Measurements from ENCODE around the gene RHNO1. TPM values are rescaled to one million over a fixed set of nuclear protein-coding genes. Genes with fewer than 3 reads are reported as not detected.

RHNO1 gene, protein sequence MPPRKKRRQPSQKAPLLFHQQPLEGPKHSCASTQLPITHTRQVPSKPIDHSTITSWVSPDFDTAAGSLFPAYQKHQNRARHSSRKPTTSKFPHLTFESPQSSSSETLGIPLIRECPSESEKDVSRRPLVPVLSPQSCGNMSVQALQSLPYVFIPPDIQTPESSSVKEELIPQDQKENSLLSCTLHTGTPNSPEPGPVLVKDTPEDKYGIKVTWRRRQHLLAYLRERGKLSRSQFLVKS
- total RNA-seq: 10 to 100 TPM; 66.0 to 66.4 TPM

DNA sequence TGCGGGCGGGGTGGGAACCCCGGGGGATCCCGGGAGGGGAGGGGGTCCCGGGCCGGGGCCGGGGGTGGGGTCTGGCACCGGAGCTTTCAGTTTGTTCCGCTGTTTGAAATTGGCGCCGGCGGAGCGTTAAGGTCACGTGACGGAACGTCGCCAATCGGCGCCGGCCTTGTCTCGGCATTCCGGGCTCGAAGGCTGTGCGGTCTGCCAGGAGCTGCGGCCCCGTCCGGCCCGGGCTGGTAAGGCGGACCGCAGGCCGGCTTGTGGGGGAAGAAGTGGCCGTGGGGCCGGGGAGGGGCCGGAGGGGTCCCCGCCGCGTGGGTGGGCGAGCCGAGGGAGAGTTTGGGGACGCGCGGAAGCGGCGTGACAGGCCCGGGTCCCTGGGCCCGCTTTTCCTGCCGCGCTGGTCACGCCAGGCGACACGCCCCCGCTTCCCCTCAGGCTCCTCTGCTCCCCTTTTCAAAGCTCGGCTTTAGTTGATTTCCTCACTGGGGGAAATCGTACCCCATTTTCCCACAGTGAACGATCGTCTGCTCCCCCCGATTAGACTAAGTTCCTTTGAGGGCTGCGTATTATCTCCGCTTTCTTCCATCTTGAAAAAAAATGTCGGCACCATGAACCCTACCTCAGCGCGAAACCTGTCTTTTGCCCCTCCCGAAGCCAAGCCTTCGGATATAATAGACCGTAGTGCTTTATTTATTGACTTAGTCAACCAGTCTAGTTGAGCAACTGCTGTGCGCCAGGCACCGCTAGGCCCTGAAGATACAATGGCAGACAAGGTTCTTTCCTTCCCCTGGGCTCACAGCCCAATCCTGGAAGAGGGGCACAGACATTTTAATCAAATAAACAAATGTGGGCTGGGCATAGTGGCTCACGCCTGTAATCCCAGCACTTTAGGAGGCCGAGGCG, at the start of gene RHNO1, which contains the start of gene FOXM1:
Gene RHNO1 (plus strand): TSS at position 177 of the 906 bp plus-strand sequence. CDS start 8,144 bp downstream, outside the sequence.
Gene FOXM1 (minus strand): TSS at position 128 of the 906 bp plus-strand sequence. CDS start 2,696 bp downstream, outside the sequence.

DNA sequence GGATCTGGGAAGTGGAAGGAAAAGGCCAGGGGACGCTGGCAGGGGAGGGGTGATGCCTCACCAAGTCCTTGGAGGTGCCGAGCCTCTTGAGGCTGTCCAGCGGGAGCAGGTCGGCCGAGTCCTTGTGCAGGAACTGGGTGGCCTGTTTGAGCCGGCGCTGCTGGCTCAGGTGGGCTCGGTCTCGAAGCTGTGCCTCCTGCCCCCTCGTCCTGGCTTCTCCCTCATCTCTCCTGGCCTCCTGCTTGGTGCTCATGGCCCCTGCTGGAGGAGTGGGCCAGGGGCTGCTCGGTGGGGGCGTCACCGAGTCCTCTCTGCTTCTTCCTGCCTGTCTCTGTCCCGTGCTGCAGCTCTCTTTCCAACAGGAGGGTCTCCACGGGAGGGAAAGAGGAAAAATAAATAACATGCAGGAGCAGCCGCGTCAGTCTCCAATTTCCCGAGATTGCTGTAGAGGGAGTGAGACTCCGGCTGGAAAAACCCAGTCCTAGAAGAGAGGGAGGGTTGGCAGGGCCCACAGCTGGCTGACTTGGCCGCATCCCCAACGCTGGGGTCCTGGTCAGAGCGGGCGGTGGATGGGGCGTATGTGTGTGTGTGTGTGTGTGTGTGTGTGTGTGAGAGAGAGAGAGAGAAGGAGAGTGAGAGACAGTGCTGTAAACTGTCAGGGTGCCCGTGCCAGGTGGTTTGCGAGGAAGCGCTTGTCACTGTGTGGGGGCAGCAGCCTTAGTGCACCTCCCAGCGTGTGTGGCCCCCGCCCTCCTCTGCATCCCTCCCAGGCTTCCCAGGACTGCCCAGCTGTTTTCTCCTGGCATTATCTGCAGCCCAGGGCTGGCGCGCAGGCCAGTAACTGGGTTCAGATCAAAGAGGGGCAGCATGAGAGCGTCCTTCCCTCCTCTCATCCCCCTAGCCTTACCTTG, 42.2 kb upstream of the RHNO1 start, which contains the start of gene NRIP2:
Gene NRIP2 (minus strand): TSS at position 455 of the 911 bp plus-strand sequence. CDS start 52 bp downstream, at position 403.

DNA sequence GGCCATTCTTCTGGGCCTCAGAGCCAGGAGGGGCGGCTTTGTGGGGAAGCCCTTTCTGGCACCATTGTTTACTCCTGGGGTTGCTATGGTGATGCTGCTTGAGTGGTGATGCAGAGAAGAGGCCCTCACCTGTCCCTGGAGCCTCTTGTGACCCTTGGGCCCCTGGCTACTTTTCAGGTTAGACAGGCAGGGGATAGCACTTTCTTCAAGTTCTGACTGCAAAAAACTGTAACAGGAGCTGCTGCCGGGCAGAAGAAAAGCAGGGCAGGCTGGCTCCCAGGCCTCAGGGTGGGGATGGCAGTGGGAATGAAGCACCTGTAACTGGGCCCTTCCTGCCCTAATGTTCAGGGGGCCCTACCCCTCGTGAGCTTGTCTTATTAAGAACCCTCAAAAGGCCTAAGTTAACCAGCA, 20.0 kb upstream of the RHNO1 start, which contains the start of gene TEX52:
Gene TEX52 (minus strand): TSS at position 19 of the 411 bp plus-strand sequence. CDS start 13 bp downstream, at position 6.

DNA sequence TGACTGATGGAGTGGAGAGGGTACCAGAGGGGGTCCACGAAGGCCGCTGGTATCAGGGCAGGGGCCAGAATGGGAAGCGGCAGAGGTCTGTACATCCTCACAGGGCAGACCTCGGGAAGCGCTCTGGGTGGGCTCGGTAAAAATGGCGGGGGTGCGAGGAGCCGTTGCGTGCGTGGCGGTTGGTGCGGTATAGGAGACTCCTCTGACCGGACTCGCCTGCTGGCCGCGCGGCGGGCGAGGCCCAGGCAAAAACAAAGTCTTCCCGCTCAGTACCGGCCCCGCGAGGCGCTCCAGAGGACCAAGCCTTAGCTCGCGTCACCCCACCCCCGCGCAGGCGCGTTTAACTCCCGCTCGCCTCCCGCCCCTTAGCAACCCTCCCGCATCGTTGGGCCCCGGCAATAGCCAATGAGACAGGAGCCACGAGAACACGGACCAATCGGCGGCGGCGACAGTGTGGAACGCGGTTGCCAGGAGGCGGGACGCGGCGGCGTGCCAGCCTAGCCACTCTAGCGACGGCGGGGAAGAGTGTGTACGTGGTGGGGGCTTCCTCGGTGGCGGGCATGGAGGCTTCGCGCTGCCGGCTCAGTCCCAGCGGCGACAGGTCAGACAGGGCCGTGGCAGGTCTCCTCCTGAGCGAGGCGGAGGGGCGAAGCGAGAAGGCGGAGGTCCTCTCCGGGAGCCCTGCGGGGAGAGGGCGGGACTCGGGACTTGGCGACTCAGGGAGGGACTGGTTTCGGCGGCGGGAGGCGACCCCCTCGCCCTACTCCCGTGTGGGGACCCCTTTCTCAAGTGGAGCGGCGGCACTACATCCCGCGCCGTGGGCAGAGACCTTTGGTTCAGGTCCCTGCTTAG, 13.6 kb downstream of the RHNO1 start, which contains the start of gene TULP3:
Gene TULP3 (plus strand): TSS at position 504 of the 852 bp plus-strand sequence. CDS start 57 bp downstream, at position 561.

Other genes with a start within 250 kb of the RHNO1 start
- 10 to 100 TPM; 56.1 to 56.6 TPM for gene FKBP4, start 82.3 kb upstream of the RHNO1 start, total RNA-seq
- 10 to 100 TPM; 48.9 to 54.6 TPM for gene ITFG2, start 64.6 kb upstream of the RHNO1 start, total RNA-seq
- not detected for gene NRIP2, start 42.2 kb upstream of the RHNO1 start, total RNA-seq
- not detected for gene TEX52, start 20.2 kb upstream of the RHNO1 start, total RNA-seq
- 10 to 100 TPM; 79.7 to 81.1 TPM for gene FOXM1, start within 50 bp of the RHNO1 start, total RNA-seq
- gene TULP3, start 13.7 kb downstream of the RHNO1 start, total RNA-seq: 1 to 10 TPM; 8.4 to 9.3 TPM
- 1 to 10 TPM; 1.2 TPM for gene TEAD4, start 82.2 kb downstream of the RHNO1 start, total RNA-seq
- under 1 TPM; 0.07 to 0.15 TPM for gene TSPAN9, start 200.2 kb downstream of the RHNO1 start, total RNA-seq